Activated T-helper 2 cell treated with anti-CD3 and anti-CD28 coated beads, Interferon-gamma antibody, Interleukin-2, Interleukin-4, amounts not matched to agents 10 μg/mL and 5 μg/mL and 100 μg/mL, durations not matched to agents 14 hours and 24 hours and 36 hours (primary cell): ENCODE measurements around the gene ZIC2. TPM values are rescaled to one million over a fixed set of nuclear protein-coding genes. Genes with fewer than 3 reads are reported as not detected.

Source experiments
- DNase-seq: peaks from one replicate; pipeline ENCODE4 v3.0.0; 2021; ENCODE audit warnings: low spot score
- H3K27ac Mint-ChIP-seq: one replicate; pipeline ENCODE4 v1.8.0; 2021; ENCODE audit warnings: mixed read lengths
- H3K27me3 Mint-ChIP-seq: one replicate; pipeline ENCODE4 v1.8.0; 2021; ENCODE audit warnings: low read depth, mixed read lengths
- H3K36me3 Mint-ChIP-seq: one replicate; pipeline ENCODE4 v1.8.0; 2021; ENCODE audit warnings: low read depth, mixed read lengths
- H3K4me1 Mint-ChIP-seq: one replicate; pipeline ENCODE4 v1.8.0; 2021; ENCODE audit warnings: low read depth, mixed read lengths
- H3K4me3 Mint-ChIP-seq: one replicate; pipeline ENCODE4 v1.8.0; 2021; ENCODE audit warnings: low read depth, mild to moderate bottlenecking, moderate library complexity, mixed read lengths
- H3K9me3 Mint-ChIP-seq: one replicate; pipeline ENCODE4 v1.8.0; 2021; ENCODE audit warnings: mixed read lengths
- intact Hi-C: fragments of 100-400 bp; cut with micrococcal nuclease; formaldehyde crosslinking; loops from one replicate; pipeline ENCODE4 v1.15.1; 2023
- total RNA-seq: library from RNA; stranded (reverse); gene quantifications from 2 replicates; pipeline ENCODE4 v1.2.3, GENCODE V29; 2022

The ZIC2 gene
- total RNA-seq, 1 donor from 2014 or later = not detected

GRCh38 chr13:99963816-99964339 lies 17.7 kb upstream of the ZIC2 start:
- intact Hi-C loops = no loop called here
- no peaks in the 10 kb centered on the region for H3K36me3 Mint-ChIP-seq
- H3K27ac Mint-ChIP-seq = no peak overlapping the region
- H3K4me3 Mint-ChIP-seq = no peak overlapping the region
- DNase-seq = no peak
- no peaks in the 10 kb centered on the region for H3K9me3 Mint-ChIP-seq
- peaks cover 67% of the 10 kb centered on the region for H3K27me3 Mint-ChIP-seq
- peaks cover 2% of the 10 kb centered on the region for H3K4me1 Mint-ChIP-seq

DNA sequence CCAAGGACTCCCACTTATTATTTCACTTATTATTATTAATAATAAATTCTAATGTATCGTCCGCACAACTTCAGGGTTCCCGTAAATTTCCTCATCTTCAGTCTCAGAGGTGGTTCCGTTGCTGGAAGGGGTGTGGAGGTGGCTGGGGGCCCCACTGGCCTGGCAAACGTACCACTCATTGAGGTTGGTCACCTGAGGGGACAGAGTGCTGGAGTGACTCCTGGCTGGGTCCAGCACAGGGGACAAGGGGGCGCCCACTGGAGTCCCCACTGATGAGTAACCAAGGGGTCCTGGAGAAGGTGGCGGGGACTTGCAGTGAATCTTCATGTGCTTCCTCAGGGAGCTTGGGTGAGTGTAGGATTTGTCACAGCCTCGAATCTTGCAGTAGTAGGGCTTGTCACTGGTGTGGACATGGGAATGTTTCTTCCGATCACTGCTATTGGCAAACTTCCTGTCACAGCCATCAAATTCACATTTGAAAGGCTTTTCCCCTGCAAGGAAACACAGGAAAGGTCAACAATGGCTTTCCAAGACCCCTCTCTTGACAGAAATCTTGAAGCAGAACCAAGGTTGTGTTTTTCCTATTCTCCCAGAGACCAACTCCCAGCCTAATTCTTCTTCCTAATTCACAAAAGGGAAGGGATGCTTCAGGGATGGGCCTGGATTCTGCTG lies 16.1 kb upstream of the ZIC2 start:
- H3K9me3 Mint-ChIP-seq = no peaks in the 10 kb centered on the region
- intact Hi-C loops = no loop called here
- no peak for DNase-seq
- H3K27me3 Mint-ChIP-seq = peaks cover 65% of the 10 kb centered on the region
- H3K36me3 Mint-ChIP-seq = peaks cover 3% of the 10 kb centered on the region
- peaks cover 6% of the 10 kb centered on the region for H3K4me1 Mint-ChIP-seq
- no peak overlapping the region for H3K27ac Mint-ChIP-seq
- H3K4me3 Mint-ChIP-seq = no peak overlapping the region

DNA sequence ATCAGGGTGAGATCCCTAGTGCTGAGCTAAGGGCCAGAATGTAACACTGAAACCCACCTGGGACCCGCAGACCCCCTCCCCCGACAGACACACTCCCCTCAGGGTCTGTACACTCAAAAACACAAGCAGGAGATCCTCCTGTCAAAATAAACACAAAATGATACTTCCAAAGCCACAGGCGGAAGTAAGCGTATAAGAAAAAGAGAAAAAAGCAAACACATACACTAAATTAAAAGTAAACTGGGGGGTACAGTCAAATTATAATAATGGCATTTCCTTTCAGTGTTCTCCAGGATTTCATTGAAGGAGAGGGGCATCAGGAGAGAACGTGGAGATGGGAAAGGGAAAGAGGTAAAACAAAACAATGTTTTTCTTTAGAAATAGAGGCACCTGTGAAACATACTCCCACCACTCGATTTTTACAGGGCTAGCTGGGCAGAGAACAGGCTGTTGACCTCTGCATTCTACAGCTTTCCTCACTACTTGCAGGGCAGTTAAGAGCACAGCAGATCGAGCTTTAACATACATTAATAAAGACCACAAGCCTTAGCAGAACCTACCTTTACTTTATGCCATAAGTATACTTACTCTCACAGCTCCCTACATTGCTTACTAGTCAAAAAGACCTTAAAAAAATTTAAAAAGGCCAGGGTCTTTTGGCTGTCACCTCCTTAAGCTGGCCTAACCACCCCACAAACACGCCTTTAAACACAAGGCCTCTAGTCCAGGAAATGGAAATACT lies 15.3 kb upstream of the ZIC2 start:
- H3K36me3 Mint-ChIP-seq = peaks cover 3% of the 10 kb centered on the region
- intact Hi-C loops = no loop called here
- H3K27me3 Mint-ChIP-seq = peaks cover 58% of the 10 kb centered on the region
- H3K4me1 Mint-ChIP-seq = peaks cover 6% of the 10 kb centered on the region
- no peak for DNase-seq
- H3K27ac Mint-ChIP-seq = no peak overlapping the region
- H3K9me3 Mint-ChIP-seq = no peaks in the 10 kb centered on the region
- no peak overlapping the region for H3K4me3 Mint-ChIP-seq

GRCh38 chr13:99967498-99967868 lies 14.1 kb upstream of the ZIC2 start:
- peak overlapping the region; percentile 22 for H3K27ac Mint-ChIP-seq
- peaks cover 3% of the 10 kb centered on the region for H3K36me3 Mint-ChIP-seq
- peaks cover 8% of the 10 kb centered on the region for H3K4me1 Mint-ChIP-seq
- H3K4me3 Mint-ChIP-seq = no peak overlapping the region
- no peak for DNase-seq
- intact Hi-C loops = no loop called here
- peaks cover 55% of the 10 kb centered on the region for H3K27me3 Mint-ChIP-seq
- peaks cover 4% of the 10 kb centered on the region for H3K9me3 Mint-ChIP-seq

GRCh38 chr13:99967869-99968520 lies 13.6 kb upstream of the ZIC2 start:
- Mint-ChIP-seq H3K27me3 (peaks cover 57% of the 10 kb centered on the region), H3K4me3 (no peak overlapping the region), H3K4me1 (peaks cover 8% of the 10 kb centered on the region), H3K9me3 (peaks cover 4% of the 10 kb centered on the region), H3K36me3 (peaks cover 3% of the 10 kb centered on the region), H3K27ac (peak overlapping the region; percentile 8)
- DNase-seq = no peak
- intact Hi-C loops = no loop called here

- peaks cover 4% of the 10 kb centered on the region for H3K9me3 Mint-ChIP-seq
- intact Hi-C loops = no loop called here
- H3K27me3 Mint-ChIP-seq = peaks cover 64% of the 10 kb centered on the region
- no peak overlapping the region for H3K4me3 Mint-ChIP-seq
- H3K4me1 Mint-ChIP-seq = peaks cover 8% of the 10 kb centered on the region
- H3K36me3 Mint-ChIP-seq = peaks cover 3% of the 10 kb centered on the region
- no peak for DNase-seq
- peak overlapping the region; percentile 25 for H3K27ac Mint-ChIP-seq
These were observed 12.8 kb upstream of the ZIC2 start for GRCh38 chr13:99968521-99969452.

DNA sequence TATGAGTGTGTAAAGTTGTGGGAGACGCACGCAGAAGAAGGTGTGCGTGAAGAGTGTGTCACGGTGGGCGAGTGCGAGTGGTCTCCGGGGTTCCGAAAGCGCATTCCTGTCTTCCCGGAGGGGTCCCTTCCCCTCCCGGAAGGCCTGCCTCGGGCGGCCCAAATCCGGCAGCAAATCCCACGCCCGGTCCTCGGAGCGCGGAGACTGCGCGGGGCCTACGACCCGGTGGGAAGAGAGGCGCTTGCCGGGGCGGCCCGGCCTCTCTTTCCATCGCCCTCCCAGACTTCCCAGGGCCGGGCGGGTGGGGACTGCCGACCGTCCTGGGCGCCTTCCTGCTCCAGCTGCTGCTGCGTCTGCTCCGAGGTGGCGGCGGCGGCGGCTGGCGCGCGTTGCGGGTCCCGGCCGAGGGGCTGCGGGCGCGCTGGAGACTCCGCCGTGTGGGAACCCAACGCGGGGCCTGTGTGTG lies 12.1 kb upstream of the ZIC2 start:
- Mint-ChIP-seq H3K4me1 (peaks cover 8% of the 10 kb centered on the region), H3K4me3 (no peak overlapping the region), H3K9me3 (peaks cover 4% of the 10 kb centered on the region), H3K36me3 (peaks cover 3% of the 10 kb centered on the region), H3K27me3 (peaks cover 66% of the 10 kb centered on the region), H3K27ac (peak overlapping the region; percentile 65)
- no peak for DNase-seq
- intact Hi-C loops = no loop called here

DNA sequence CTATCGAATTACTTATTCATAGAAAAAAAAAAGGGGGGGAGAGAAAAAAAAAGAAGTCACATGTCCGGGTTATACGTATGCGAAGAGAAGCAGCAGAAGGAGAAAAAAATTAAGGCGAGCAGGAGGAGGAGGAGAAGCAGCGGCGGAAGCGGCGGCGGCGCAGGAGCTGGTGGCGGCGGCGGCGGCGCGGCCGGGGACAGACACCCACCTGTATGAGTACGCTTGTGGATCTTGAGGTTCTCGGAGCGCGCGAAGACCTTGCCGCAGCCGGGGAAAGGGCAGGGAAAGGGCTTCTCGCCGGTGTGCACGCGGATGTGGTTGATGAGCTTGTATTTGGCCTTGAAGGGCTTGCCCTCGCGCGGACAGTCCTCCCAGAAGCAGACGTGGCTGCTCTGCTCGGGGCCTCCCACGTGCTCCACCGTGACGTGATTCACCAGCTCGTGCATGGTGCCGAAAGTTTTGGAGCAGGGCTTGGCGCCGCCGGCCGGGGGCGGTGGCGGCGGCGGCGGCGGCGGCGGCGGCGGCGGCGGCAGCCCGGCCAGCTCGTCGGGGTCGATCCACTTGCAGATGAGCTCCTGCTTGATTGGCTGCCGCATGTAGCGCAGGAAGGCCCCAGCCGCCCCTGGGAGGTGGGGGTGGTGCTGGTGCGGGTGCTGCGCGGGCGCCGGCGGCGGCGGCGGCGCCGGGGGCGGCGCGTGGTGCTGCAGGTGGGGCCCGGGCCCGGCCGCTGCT lies 11.5 kb upstream of the ZIC2 start:
- Mint-ChIP-seq H3K27ac (peak overlapping the region; percentile 65), H3K9me3 (peaks cover 4% of the 10 kb centered on the region), H3K27me3 (peaks cover 72% of the 10 kb centered on the region), H3K4me1 (peaks cover 8% of the 10 kb centered on the region), H3K4me3 (no peak overlapping the region), H3K36me3 (peaks cover 3% of the 10 kb centered on the region)
- intact Hi-C loops = loop anchor here (5.0 kb wide), 2 partner anchors 73 to 1947 kb away; no protein-coding TSS in a partner anchor
- no peak for DNase-seq

- intact Hi-C loops = loop anchor here (5.0 kb wide), 2 partner anchors 74 to 1946 kb away; no protein-coding TSS in a partner anchor
- DNase-seq = no peak
- H3K4me1 Mint-ChIP-seq = peaks cover 8% of the 10 kb centered on the region
- H3K36me3 Mint-ChIP-seq = peaks cover 3% of the 10 kb centered on the region
- no peak overlapping the region for H3K4me3 Mint-ChIP-seq
- H3K27me3 Mint-ChIP-seq = peaks cover 72% of the 10 kb centered on the region
- H3K9me3 Mint-ChIP-seq = peaks cover 4% of the 10 kb centered on the region
- no peak overlapping the region for H3K27ac Mint-ChIP-seq
These were observed 10.7 kb upstream of the ZIC2 start for GRCh38 chr13:99970651-99971575.

DNA sequence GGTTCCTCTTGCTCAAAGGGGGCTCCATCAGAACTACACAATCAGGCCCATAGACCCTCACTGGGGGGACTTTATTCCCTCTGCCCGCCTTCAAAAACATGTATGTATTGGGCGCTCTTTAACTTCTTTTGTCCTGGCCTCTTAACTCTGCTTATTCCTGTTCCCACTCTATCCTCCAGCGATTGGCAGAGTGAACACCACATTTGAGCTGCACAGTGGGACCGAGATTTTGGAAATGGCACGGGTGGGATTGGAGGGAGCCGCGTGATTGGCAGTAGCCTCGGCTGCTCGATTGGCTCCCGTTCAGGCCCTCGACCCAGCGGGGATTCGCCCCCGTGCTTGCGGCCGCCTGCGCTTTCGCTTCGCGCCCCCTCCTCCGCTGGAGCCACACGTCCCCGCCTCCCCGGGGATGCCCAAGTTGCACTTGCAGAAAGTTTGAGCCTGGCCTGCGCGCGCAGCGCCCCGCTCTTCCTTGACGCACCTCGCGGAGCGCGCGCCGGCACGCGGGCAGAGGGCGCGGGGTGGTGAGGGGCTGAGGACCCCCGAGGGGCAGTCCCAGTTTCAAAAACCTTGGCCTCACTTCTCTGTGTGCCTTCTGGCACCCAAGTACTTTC lies 9.9 kb upstream of the ZIC2 start, which contains the start of gene ZIC5:
ZIC5 (minus strand) TSS at position 192 of the 614 bp plus-strand sequence; CDS start at position 28, 164 bp downstream.
- intact Hi-C loops = loop anchor here (5.0 kb wide), 2 partner anchors 74 to 1946 kb away; no protein-coding TSS in a partner anchor

More for the DNA sequence above, 9.9 kb upstream of the ZIC2 start, which contains the start of gene ZIC5:
- Mint-ChIP-seq H3K4me3 (no peak within 1 kb of the TSS), H3K27ac (peak within 1 kb of the TSS; percentile 42), H3K36me3 (peaks cover 3% of the 10 kb centered on the region), H3K4me1 (peaks cover 8% of the 10 kb centered on the region), H3K27me3 (peaks cover 72% of the 10 kb centered on the region), H3K9me3 (peaks cover 4% of the 10 kb centered on the region)
- no peak for DNase-seq
